ENCODE data around the gene NEK4. TPM values are rescaled to one million over a fixed set of nuclear protein-coding genes. Genes with fewer than 3 reads are reported as not detected.

Gene NEK4
- total and polyA plus RNA-seq, 4 donors: 5.4 to 28.7 (median 15.4) TPM

DNA sequence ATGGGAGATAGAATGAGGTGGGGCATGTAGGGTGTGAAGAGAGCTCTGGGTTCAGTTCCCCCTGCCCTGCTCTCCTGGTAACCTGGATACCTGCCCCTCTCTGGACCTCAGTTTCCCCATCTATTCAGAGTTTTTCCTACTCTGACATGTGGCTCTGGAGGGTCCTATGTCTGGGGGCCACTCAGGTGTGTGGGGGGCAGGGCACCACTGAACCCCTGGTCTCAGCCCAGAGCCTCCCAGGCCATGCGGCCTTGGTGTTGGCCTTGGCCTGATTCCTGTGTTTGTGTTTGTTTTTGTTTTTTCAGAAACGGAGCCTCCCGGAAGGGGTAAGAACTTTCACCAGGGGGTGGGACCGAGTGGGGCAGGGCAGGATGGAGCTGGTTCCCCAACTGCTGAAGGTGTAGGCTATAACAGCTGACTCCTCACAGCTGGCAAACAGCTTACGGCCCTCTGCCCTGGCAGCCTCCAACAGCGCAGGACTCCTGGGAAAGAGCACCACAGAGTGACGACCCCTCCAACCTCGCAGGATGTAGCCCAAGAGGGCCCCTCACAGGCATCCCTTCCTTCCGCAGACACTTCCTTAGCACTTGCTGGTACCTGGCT, 24.7 kb upstream of the NEK4 start (continued):
- no peak for TF ChIP-seq CTCF (IDR thresholded peaks at IDR 0.05; ENCODE audit: low read depth, low read length, missing input control)
- peak in 1 of 2 donors; percentile 65 for TF ChIP-seq GABPA (IDR thresholded peaks at IDR 0.05 in 1 of 2, conservative IDR thresholded peaks at IDR 0.05 in 1 of 2)
- TF ChIP-seq EGR1 (IDR thresholded peaks at IDR 0.05; ENCODE audit: low read depth in 2 of 2): peak in 1 of 2 donors; percentile 16
- no peak for TF ChIP-seq HNF4G (IDR thresholded peaks at IDR 0.05)
- TF ChIP-seq FOXA1 (IDR thresholded peaks at IDR 0.05): peak; percentile 17
- peak; percentile 91 for TF ChIP-seq MAX (IDR thresholded peaks at IDR 0.05)
- TF ChIP-seq RAD21 (IDR thresholded peaks at IDR 0.05): peak; percentile 27 to 31

GRCh38 chr3:52794612-52795099, 23.9 kb upstream of the NEK4 start, which contains the start of gene ITIH3:
Gene ITIH3, plus strand, starts transcription at chr3:52794796. Its CDS starts 8 bp downstream, at chr3:52794804.
- no peaks in the 10 kb centered on the region for H3K9me3 ChIP-seq (ENCODE audit: control insufficient read depth in 4 of 4, low read length in 3 of 4)

More at GRCh38 chr3:52794612-52795099, 23.9 kb upstream of the NEK4 start, which contains the start of gene ITIH3:
- peaks cover 27 to 89% (median 70%) of the 10 kb centered on the region in 4 donors for H3K4me1 ChIP-seq (ENCODE audit: control insufficient read depth in 4 of 4, insufficient read depth in 4 of 4, low read length in 3 of 4)
- TF ChIP-seq YY1 (IDR thresholded peaks at IDR 0.05) (peak; percentile 80), TAF1 (conservative IDR thresholded peaks at IDR 0.05) (peak; percentile 91), MAX (IDR thresholded peaks at IDR 0.05) (peak; percentile 64), HNF4A (conservative IDR thresholded peaks at IDR 0.05) (peak; percentile 61 to 69), SP1 (IDR thresholded peaks at IDR 0.05) (peak; percentile 91), ZBTB33 (IDR thresholded peaks at IDR 0.05) (peak; percentile 63), FOXA1 (IDR thresholded peaks at IDR 0.05) (no peak), FOXA2 (IDR thresholded peaks at IDR 0.05) (peak; percentile 43), EGR1 (IDR thresholded peaks at IDR 0.05; ENCODE audit: low read depth in 2 of 2) (peak; percentile 86 to 96), GABPA (IDR thresholded peaks at IDR 0.05 in 1 of 2, conservative IDR thresholded peaks at IDR 0.05 in 1 of 2) (peak in 1 of 2 donors; percentile 55), RAD21 (IDR thresholded peaks at IDR 0.05) (peak in 1 of 2 donors; percentile 19), RXRA (IDR thresholded peaks at IDR 0.05) (peak; percentile 98 to 99), JUND (IDR thresholded peaks at IDR 0.05) (no peak), CTCF (IDR thresholded peaks at IDR 0.05; ENCODE audit: low read depth, low read length, missing input control) (no peak), HNF4G (IDR thresholded peaks at IDR 0.05) (no peak), NR2F2 (IDR thresholded peaks at IDR 0.05) (no peak)
- TF ChIP-seq, protein P1, sequence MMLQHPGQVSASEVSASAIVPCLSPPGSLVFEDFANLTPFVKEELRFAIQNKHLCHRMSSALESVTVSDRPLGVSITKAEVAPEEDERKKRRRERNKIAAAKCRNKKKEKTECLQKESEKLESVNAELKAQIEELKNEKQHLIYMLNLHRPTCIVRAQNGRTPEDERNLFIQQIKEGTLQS (IDR thresholded peaks at IDR 0.05): peak; percentile 34
- TF ChIP-seq, protein P2, sequence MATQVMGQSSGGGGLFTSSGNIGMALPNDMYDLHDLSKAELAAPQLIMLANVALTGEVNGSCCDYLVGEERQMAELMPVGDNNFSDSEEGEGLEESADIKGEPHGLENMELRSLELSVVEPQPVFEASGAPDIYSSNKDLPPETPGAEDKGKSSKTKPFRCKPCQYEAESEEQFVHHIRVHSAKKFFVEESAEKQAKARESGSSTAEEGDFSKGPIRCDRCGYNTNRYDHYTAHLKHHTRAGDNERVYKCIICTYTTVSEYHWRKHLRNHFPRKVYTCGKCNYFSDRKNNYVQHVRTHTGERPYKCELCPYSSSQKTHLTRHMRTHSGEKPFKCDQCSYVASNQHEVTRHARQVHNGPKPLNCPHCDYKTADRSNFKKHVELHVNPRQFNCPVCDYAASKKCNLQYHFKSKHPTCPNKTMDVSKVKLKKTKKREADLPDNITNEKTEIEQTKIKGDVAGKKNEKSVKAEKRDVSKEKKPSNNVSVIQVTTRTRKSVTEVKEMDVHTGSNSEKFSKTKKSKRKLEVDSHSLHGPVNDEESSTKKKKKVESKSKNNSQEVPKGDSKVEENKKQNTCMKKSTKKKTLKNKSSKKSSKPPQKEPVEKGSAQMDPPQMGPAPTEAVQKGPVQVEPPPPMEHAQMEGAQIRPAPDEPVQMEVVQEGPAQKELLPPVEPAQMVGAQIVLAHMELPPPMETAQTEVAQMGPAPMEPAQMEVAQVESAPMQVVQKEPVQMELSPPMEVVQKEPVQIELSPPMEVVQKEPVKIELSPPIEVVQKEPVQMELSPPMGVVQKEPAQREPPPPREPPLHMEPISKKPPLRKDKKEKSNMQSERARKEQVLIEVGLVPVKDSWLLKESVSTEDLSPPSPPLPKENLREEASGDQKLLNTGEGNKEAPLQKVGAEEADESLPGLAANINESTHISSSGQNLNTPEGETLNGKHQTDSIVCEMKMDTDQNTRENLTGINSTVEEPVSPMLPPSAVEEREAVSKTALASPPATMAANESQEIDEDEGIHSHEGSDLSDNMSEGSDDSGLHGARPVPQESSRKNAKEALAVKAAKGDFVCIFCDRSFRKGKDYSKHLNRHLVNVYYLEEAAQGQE (IDR thresholded peaks at IDR 0.05): peak; percentile 94
- H3K36me3 ChIP-seq (ENCODE audit: control insufficient read depth in 4 of 4, insufficient read depth in 3 of 4, low read depth in 1 of 4, low read length in 3 of 4): peaks cover 10 to 44% (median 34%) of the 10 kb centered on the region in 4 donors
- no peak for DNase-seq (ENCODE audit: low spot score)
- WGBS: 26% methylated on average over 10 of the region's 10 CpGs
- peak within 1 kb of the TSS; percentile 50 to 68 (median 52) for H3K4me3 ChIP-seq (ENCODE audit: low read depth in 1 of 3, low read length in 3 of 3)
- peak within 1 kb of the TSS; percentile 77 to 97 for H3K27ac ChIP-seq (ENCODE audit: low read depth in 1 of 2, low read length in 2 of 2)
- H3K9ac ChIP-seq (ENCODE audit: low read depth in 1 of 2, low read length in 2 of 2): peak within 1 kb of the TSS; percentile 10 to 80
- H3K27me3 ChIP-seq (ENCODE audit: control insufficient read depth in 4 of 4, insufficient read depth in 4 of 4, low read length in 3 of 4): no peaks in the 10 kb centered on the region
